GM21576 (cell line): Measurements from ENCODE around the gene PIK3C2B.

Experiments
- ATAC-seq: cut with Tn5 transposase; IDR thresholded peaks from one replicate; pipeline ENCODE4 v1.9.1; 2021; ENCODE audit warnings: mild to moderate bottlenecking, moderate library complexity; ENCODE audit not compliant: unreplicated experiment

Gene PIK3C2B

DNA sequence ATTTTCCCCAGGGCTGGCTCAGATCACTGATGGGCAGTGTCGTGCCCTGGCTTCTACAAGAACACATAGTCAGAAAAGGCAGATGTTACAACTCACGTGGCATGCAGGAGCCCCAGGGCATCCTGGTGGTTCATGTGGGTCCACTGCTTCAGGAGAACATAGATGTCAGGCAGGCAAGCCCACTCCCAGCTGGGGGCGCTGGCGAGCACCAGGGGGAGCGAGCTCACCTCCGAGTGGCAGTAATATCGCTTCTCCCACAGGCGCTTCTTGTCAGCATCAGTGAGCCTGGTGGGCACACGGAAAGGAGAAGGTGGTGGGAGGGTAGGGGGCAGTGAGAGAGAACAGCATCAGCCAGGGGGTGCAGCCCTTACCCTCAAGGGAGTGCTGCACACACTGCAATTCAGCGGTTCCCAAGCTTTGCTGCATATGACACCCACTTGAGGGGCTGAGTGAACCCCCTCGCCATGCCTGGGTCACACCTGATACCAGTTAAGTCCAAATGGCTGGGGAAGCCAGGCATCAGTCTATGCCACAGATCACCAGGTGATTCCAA is 48.7 kb downstream of the PIK3C2B start:
- no peak for ATAC-seq
